Tibial nerve (tissue), 3 donors: ENCODE measurements around the gene EIF2S1.

ENCODE experiments used
- POLR2A ChIP-seq, 2 donors: fragments of 450-650 bp; IDR thresholded peaks; one replicate each; pipeline ENCODE4 v1.6.1; 2017; ENCODE audit warnings: antibody characterized with exemption in 2 of 2, mild to moderate bottlenecking in 2 of 2, moderate library complexity in 2 of 2
- TF ChIP-seq, protein P1 (sequence below), 5 experiments: fragments of 200-600 bp in 3 of 5; fragments of 450-650 bp in 2 of 5; sonication (generic) in 3 of 5; IDR thresholded peaks; one replicate each; pipeline ENCODE4 v1.5.1; 2016 to 2019; ENCODE audit warnings: antibody characterized with exemption in 5 of 5, mild to moderate bottlenecking in 3 of 5, moderate library complexity in 2 of 5

- TF ChIP-seq, protein P1, sequence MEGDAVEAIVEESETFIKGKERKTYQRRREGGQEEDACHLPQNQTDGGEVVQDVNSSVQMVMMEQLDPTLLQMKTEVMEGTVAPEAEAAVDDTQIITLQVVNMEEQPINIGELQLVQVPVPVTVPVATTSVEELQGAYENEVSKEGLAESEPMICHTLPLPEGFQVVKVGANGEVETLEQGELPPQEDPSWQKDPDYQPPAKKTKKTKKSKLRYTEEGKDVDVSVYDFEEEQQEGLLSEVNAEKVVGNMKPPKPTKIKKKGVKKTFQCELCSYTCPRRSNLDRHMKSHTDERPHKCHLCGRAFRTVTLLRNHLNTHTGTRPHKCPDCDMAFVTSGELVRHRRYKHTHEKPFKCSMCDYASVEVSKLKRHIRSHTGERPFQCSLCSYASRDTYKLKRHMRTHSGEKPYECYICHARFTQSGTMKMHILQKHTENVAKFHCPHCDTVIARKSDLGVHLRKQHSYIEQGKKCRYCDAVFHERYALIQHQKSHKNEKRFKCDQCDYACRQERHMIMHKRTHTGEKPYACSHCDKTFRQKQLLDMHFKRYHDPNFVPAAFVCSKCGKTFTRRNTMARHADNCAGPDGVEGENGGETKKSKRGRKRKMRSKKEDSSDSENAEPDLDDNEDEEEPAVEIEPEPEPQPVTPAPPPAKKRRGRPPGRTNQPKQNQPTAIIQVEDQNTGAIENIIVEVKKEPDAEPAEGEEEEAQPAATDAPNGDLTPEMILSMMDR (IDR thresholded peaks at IDR 0.05): no peak
- no peak for TF ChIP-seq POLR2A (IDR thresholded peaks at IDR 0.05)
Measured at GRCh38 chr14:67428501-67429031, 68.4 kb downstream of the EIF2S1 start.
